Endothelial cell of umbilical vein (primary cell): ENCODE data around the gene PML. TPM values are rescaled to one million over a fixed set of nuclear protein-coding genes. Genes with fewer than 3 reads are reported as not detected.
"Not testable (repeated sequence)": the region's sequence is repeated elsewhere in the genome, so short reads cannot be mapped to it uniquely, and the experiment has no call there.

ENCODE experiments used
- BruUV-seq: library from RNA; stranded (reverse); fragments of 400-500 nt; replicated peaks from 2 replicates; lab custom pipeline; 2021; lab: Mats Ljungman, UMichigan
- CTCF ChIA-PET: fragments of 300-600, 350-600 bp; sonication (Branson Sonifier 250); formaldehyde crosslinking; loops from one replicate; lab custom pipeline; 2021; ENCODE audit warnings: antibody characterized with exemption, inconsistent platforms; lab: Charles Lee
- POLR2A ChIA-PET: fragments of 300-600, 350-600 bp; sonication (Branson Sonifier 250); formaldehyde crosslinking; loops from one replicate; lab custom pipeline; 2021; ENCODE audit warnings: antibody characterized with exemption, inconsistent platforms; lab: Charles Lee
- DNase-seq: peaks from one replicate; pipeline ENCODE4 v3.0.0-alpha.2; 2011; ENCODE audit warnings: low read depth, low spot score
- FAIRE-seq: peaks from 2 replicates; lab custom pipeline; 2011; peaks lifted over from hg19 to GRCh38; lab: Jason Lieb, UNC
- H2AFZ ChIP-seq: 2 replicates; pipeline ENCODE4 v1.6.0; 2012; ENCODE audit warnings: low read depth, low read length, control low read depth, inconsistent platforms
- H3K27ac ChIP-seq: 2 replicates; pipeline ENCODE4 v1.5.1; 2011; ENCODE audit warnings: low read depth, mild to moderate bottlenecking, control low read depth, low read length, moderate library complexity; ENCODE audit not compliant: insufficient read depth
- H3K27me3 ChIP-seq, 2 experiments: 2 replicates each; pipeline versions ENCODE4 v1.6.0 to v1.6.1; 2011; ENCODE audit warnings: low read length in 2 of 2, mixed read lengths in 1 of 2; ENCODE audit not compliant: control insufficient read depth in 2 of 2, insufficient read depth in 2 of 2
- H3K36me3 ChIP-seq, 2 experiments: 2 replicates in 1 of 2; 3 replicates in 1 of 2; pipeline ENCODE4 v1.5.1; 2011; ENCODE audit warnings: low read length in 2 of 2, mild to moderate bottlenecking in 1 of 2, moderate library complexity in 1 of 2; ENCODE audit not compliant: control insufficient read depth in 2 of 2, insufficient read depth in 2 of 2; ENCODE audit errors: extremely low read depth in 1 of 2
- H3K4me1 ChIP-seq: 3 replicates; pipeline ENCODE4 v1.5.1; 2011; ENCODE audit warnings: mild to moderate bottlenecking, low read length; ENCODE audit not compliant: control insufficient read depth, insufficient read depth; ENCODE audit errors: extremely low read depth
- H3K4me2 ChIP-seq: 2 replicates; pipeline ENCODE4 v1.6.1; 2011; ENCODE audit warnings: low read length, control low read depth, mixed read lengths; ENCODE audit not compliant: insufficient read depth
- H3K4me3 ChIP-seq, 3 experiments: fragments of 200-600 bp in 1 of 3; sonication (generic), shearing (Covaris generic) in 1 of 3; replicated peaks in 1 of 3; 2 replicates each; pipeline ENCODE4 v1.5.1; 2011 to 2016; ENCODE audit warnings: control low read depth in 3 of 3, low read length in 3 of 3, mild to moderate bottlenecking in 2 of 3, inconsistent platforms in 1 of 3, low read depth in 1 of 3, moderate library complexity in 1 of 3; ENCODE audit not compliant: insufficient read depth in 1 of 3
- H3K79me2 ChIP-seq: 2 replicates; pipeline ENCODE4 v1.6.0; 2012; ENCODE audit warnings: low read length, inconsistent platforms; ENCODE audit not compliant: control insufficient read depth, insufficient read depth
- H3K9ac ChIP-seq: replicated peaks from 2 replicates; pipeline ENCODE3; 2011; ENCODE audit warnings: low read length, control low read depth; ENCODE audit not compliant: insufficient read depth; ENCODE audit errors: extremely low read depth
- H3K9me1 ChIP-seq: replicated peaks from 3 replicates; pipeline ENCODE4 v1.6.0; 2011; ENCODE audit warnings: mild to moderate bottlenecking, low read length; ENCODE audit not compliant: control insufficient read depth, insufficient read depth; ENCODE audit errors: extremely low read depth
- H3K9me3 ChIP-seq: replicated peaks from 2 replicates; pipeline ENCODE4 v1.5.1; 2012; ENCODE audit warnings: low read length, inconsistent platforms; ENCODE audit not compliant: control insufficient read depth, insufficient read depth
- H4K20me1 ChIP-seq: replicated peaks from 2 replicates; pipeline ENCODE3; 2011; ENCODE audit warnings: mild to moderate bottlenecking, low read length; ENCODE audit not compliant: control insufficient read depth, insufficient read depth; ENCODE audit errors: extremely low read depth
- EZH2 ChIP-seq: IDR thresholded peaks from 2 replicates; pipeline ENCODE4 v1.6.1; 2012; ENCODE audit warnings: borderline replicate concordance, low read depth, mild to moderate bottlenecking, moderate library complexity, low read length, inconsistent platforms; ENCODE audit not compliant: severe bottlenecking
- FOS ChIP-seq: IDR thresholded peaks from 2 replicates; pipeline ENCODE4 v1.6.1; 2011; ENCODE audit warnings: mild to moderate bottlenecking, low read length, moderate library complexity, borderline replicate concordance; ENCODE audit not compliant: insufficient read depth
- GATA2 ChIP-seq: IDR thresholded peaks from 2 replicates; pipeline ENCODE4 v1.7.0; 2011; ENCODE audit warnings: low read depth, mild to moderate bottlenecking, moderate library complexity, mixed read lengths, low read length; ENCODE audit not compliant: insufficient read length, insufficient read depth
- JUN ChIP-seq: IDR thresholded peaks from 2 replicates; pipeline ENCODE4 v1.6.1; 2011; ENCODE audit warnings: borderline replicate concordance, low read depth; ENCODE audit not compliant: insufficient read length, insufficient read depth
- MAX ChIP-seq: IDR thresholded peaks from 2 replicates; pipeline ENCODE4 v1.6.1; 2011; ENCODE audit not compliant: insufficient read depth, insufficient read length
- MYC ChIP-seq: IDR thresholded peaks from one replicate; pipeline ENCODE4 v1.6.1; 2011; ENCODE audit warnings: mild to moderate bottlenecking, low read depth, low read length
- POLR2A ChIP-seq: IDR thresholded peaks from 2 replicates; pipeline ENCODE4 v1.6.1; 2012; ENCODE audit warnings: low read depth, mild to moderate bottlenecking, control low read depth, low read length
- POLR2AphosphoS5 ChIP-seq: IDR thresholded peaks from 2 replicates; pipeline ENCODE4 v1.6.1; 2012; ENCODE audit warnings: low read depth, mild to moderate bottlenecking, control low read depth, low read length, moderate library complexity; ENCODE audit not compliant: insufficient read depth
- dilution Hi-C: fragments of 300-500 bp; cut with MboI; formaldehyde crosslinking; loops from one replicate; pipeline ENCODE4 v1.15.0; 2019; ENCODE audit warnings: low sequenced_read_pairs; ENCODE audit not compliant: extremely low pct_ligation_motif_present
- intact Hi-C: fragments of 100-400 bp; cut with micrococcal nuclease; formaldehyde crosslinking; loops from one replicate; pipeline ENCODE4 v1.10.0; 2022
- polyA plus RNA-seq, 4 experiments: library from polyadenylated mRNA; depleted of rRNA in 3 of 4; stranded (reverse) in 3 of 4; unstranded in 1 of 4; fragments of >200 nt; gene quantifications; 2 replicates each; pipeline versions ENCODE4 v1.2.1 to v1.2.3, GENCODE V29; 2011 to 2012; ENCODE audit warnings: missing spikeins in 1 of 4
- total RNA-seq: library from RNA; stranded (reverse); gene quantifications from 2 replicates; pipeline ENCODE4 v1.2.3, GENCODE V29; 2021
- TF ChIP-seq, protein P1 (sequence below), 2 donors: IDR thresholded peaks; 1 replicate in 1 of 2; 2 replicates in 1 of 2; pipeline ENCODE4 v1.5.1; 2011; ENCODE audit warnings: low read length in 2 of 2, mild to moderate bottlenecking in 2 of 2, moderate library complexity in 2 of 2, control low read depth in 1 of 2, inconsistent platforms in 1 of 2, low read depth in 1 of 2; ENCODE audit not compliant: insufficient read depth in 1 of 2; ENCODE audit errors: extremely low read depth in 1 of 2

PML gene
- total and polyA plus RNA-seq, 2 donors (not counting 3 experiments of a cell fraction or from before 2014, with no cell fraction given), result 30.4 to 79.6 TPM

DNA sequence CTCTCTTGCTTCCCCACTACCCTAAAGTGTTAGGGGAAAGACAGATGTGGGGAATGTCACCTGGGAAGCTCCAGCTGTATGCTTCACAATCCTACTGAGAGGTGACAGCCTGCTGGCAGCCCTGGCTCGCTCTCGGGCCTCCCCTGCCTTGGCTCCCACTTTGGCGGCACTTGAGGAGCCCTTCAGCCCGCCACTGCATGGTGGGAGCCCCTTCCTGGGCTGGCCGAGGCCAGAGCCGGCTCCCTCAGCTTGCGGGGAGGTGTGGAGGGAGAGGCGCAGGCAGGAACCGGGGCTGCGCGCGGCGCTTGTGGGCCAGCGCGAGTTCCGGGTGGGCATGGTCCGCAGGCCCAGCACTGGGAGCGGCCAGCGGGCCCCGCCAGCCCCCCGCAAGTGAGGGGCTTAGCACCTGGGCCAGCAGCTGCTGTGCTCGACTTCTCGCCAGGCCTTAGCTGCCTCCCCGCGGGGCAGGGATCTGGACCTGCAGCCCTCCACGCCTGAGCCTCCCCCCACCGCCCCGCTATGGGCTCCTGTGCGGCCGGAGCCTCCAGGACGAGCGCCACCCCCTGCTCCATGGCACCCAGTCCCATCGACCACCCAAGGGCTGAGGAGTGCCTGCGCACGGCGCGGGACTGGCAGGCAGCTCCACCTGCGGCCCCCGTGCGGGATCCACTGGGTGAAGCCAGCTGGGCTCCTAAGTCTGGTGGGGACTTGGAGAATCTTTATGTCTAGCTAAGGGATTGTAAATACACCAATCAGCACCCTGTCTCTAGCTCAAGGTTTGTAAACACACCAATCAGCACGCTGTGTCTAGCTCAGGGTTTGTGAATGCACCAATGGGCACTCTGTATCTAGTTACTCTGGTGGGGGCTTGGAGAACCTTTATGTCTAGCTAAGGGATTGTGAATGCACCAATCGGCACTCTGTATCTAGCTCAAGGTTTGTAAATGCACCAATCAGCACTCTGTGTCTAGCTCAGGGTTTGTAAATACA is 58.0 kb downstream of the PML start:
- H3K9ac ChIP-seq, H3K27me3 ChIP-seq, H3K27ac ChIP-seq, H3K4me2 ChIP-seq, H3K36me3 ChIP-seq, DNase-seq, H3K9me3 ChIP-seq, dilution Hi-C loops, POLR2A ChIA-PET, H2AFZ ChIP-seq, H3K4me1 ChIP-seq, H4K20me1 ChIP-seq, H3K9me1 ChIP-seq, BruUV-seq, FAIRE-seq, H3K4me3 ChIP-seq, H3K79me2 ChIP-seq: not testable (repeated sequence)
- CTCF ChIA-PET, result interaction anchor here (1.0 to 6.4 kb wide), 8 partner anchors 8 to 269 kb away, joined by 3 to 58 read pairs (median 8); no protein-coding TSS in a partner anchor
- intact Hi-C loops, result loop anchor here (5.0 kb wide), 1 partner anchor 255 kb away; no protein-coding TSS in a partner anchor

DNA sequence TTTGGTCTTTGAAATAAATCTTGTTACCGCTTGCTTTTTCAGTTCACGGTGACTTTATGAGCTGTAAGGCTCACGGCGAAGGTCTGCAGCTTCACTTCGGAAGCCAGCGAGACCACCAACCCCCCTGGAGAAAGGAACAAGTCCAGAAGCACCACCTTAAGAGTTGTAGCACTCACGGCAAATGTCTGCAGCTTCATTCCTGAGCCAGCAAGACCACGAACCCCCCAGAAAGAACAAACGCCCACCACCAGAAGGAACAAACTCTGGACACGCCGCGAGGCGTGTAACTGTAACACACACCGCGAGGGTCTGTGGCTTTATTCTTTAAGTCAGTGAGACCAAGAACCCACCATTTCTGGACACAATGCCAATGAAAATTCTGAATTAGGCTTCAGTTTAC is 59.0 kb downstream of the PML start:
- Histone ChIP-seq H3K9me1 (no peaks in the 10 kb centered on the region), H3K4me3 (no peak overlapping the region), H3K79me2 (no peaks in the 10 kb centered on the region), H3K27ac (no peak overlapping the region), H3K36me3 (no peaks in the 10 kb centered on the region), H2AFZ (no peak overlapping the region), H3K4me1 (no peaks in the 10 kb centered on the region), H3K27me3 (peaks cover 3 to 6% of the 10 kb centered on the region in 2 experiments), H3K4me2 (no peak overlapping the region), H4K20me1 (no peaks in the 10 kb centered on the region), H3K9me3 (no peaks in the 10 kb centered on the region), H3K9ac (no peak overlapping the region)
- TF ChIP-seq EZH2 (no peak), POLR2AphosphoS5 (no peak), GATA2 (no peak), MYC (no peak), MAX (no peak), JUN (no peak), FOS (no peak), POLR2A (no peak)
- TF ChIP-seq, protein P1, sequence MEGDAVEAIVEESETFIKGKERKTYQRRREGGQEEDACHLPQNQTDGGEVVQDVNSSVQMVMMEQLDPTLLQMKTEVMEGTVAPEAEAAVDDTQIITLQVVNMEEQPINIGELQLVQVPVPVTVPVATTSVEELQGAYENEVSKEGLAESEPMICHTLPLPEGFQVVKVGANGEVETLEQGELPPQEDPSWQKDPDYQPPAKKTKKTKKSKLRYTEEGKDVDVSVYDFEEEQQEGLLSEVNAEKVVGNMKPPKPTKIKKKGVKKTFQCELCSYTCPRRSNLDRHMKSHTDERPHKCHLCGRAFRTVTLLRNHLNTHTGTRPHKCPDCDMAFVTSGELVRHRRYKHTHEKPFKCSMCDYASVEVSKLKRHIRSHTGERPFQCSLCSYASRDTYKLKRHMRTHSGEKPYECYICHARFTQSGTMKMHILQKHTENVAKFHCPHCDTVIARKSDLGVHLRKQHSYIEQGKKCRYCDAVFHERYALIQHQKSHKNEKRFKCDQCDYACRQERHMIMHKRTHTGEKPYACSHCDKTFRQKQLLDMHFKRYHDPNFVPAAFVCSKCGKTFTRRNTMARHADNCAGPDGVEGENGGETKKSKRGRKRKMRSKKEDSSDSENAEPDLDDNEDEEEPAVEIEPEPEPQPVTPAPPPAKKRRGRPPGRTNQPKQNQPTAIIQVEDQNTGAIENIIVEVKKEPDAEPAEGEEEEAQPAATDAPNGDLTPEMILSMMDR (IDR thresholded peaks at IDR 0.05; ENCODE audit: extremely low read depth in 1 of 2, insufficient read depth in 1 of 2, low read depth in 1 of 2, low read length in 2 of 2), result no peak
- no TSS peak for BruUV-seq
- dilution Hi-C loops (no loop called here), intact Hi-C loops (loop anchor here (5.0 kb wide), 1 partner anchor 254 kb away; no protein-coding TSS in a partner anchor)
- FAIRE-seq (no peak), DNase-seq (no peak)
- POLR2A ChIA-PET, result no interaction called here
- CTCF ChIA-PET, result interaction anchor here (0.6 to 6.4 kb wide), 9 partner anchors 9 to 268 kb away, joined by 3 to 58 read pairs (median 8); no protein-coding TSS in a partner anchor
